A549 treated with AZD9567 at 1 μM for 4 hours (cell line): ENCODE data around the gene SEL1L. TPM values are rescaled to one million over a fixed set of nuclear protein-coding genes. Genes with fewer than 3 reads are reported as not detected.

Source experiments
- total RNA-seq: library from RNA; stranded (reverse); fragments of 200-300 nt; extraction: Qiagen RNA extraction; gene quantifications from 5 replicates; pipeline ENCODE4 v1.2.3, GENCODE V29; 2022; ENCODE audit not compliant: insufficient read depth

SEL1L gene
- 17.9 to 25.0 TPM (median 24.0 TPM) in 5 replicates for total RNA-seq

DNA sequence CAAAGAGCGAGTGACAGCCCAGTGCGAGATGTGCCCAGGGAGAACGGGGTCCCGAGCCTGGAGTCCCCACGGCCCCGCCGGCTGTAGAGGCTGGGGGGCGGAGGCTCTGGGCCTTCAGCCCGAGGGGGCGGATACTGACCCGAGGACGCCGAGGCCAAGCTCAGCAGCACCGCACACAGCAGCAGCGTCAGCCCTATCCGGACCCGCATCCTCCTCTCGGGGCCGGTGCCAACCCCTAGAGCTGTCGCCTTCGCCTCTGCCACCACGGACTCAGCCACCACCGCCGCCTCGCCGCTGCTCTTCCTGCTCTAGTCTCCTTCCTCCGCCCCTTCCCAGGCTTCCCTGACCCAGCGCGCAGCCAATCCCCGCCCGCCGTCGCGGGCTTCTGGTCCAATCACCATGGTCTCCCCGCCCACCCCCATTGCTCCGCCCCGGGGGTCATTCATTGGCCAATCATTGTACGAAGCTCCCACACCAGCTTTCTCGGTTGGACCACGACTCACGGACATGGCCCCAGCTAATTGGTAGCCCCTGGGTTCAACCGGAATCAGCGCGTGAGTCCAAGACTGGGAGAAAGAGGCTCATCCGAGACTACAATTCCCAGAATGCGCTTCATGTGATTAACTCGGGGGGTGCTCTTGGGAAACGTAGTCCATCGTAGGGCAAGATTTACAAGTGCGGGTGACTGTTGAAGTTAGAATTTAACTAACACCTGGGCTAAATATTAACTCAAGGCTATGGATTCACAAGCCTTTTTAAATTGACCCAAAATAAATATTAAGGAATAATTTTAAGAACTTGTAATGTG lies at the start of gene SEL1L:
SEL1L (minus strand) TSS at position 318 of the 808 bp plus-strand sequence; CDS start at position 209, 109 bp downstream.

Other genes with a start within 250 kb of the SEL1L start
- 0.88 to 1.4 TPM (median 1.3 TPM) in 5 replicates for gene STON2, start 133.5 kb downstream of the SEL1L start, total RNA-seq